ENCODE measurements around the gene MOCS1. TPM values are rescaled to one million over a fixed set of nuclear protein-coding genes. Genes with fewer than 3 reads are reported as not detected.

Gene MOCS1
- total and polyA plus RNA-seq, 9 of the 15 experiments (the other 6 are each of a cell fraction or from before 2014, with no cell fraction given) = 0.69 to 12.7 (median 8.7) TPM

DNA sequence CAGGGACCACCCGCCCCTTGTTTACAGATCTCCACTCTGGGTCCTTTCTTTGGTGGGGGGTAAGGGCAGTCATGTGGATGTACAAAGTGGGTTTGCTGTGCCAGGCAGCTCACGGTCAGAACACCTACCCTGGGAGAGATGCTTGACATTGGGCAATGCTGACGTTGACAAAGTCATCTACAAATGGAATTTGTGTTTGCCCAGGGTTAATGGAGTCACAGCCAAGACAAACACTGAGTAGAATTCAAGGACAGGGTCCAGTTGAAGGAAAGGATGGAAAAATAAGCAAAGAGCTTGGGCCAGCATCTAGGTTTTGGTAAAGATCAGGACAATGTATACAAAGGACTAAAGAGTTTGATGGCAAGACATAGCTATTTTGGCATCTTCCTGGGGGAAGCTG, 54.7 kb downstream of the MOCS1 start:
- peaks cover 2 to 11% of the 10 kb centered on the region in 2 experiments; a peak in 3 of 5 replicates for H3K27me3 ChIP-seq (ENCODE audit: control insufficient read depth in 2 of 2, insufficient read depth in 2 of 2, low read length in 2 of 2)
- WGBS (ENCODE audit: insufficient coverage, low coverage, missing lambda C conversion rate) = 3% methylated on average over 3 of the region's 3 CpGs
- in situ Hi-C loops (cut with MboI) = loop anchor here (10.0 kb wide), 1 partner anchor 515 kb away; no protein-coding TSS in a partner anchor
- ChIA-PET CTCF (ENCODE audit: low intra/inter-chr PET ratio) (no interaction called here), POLR2A (interaction anchor here (0.5 to 1.2 kb wide), 2 partner anchors 23 to 601 kb away, joined by 3 read pairs; no protein-coding TSS in a partner anchor)
- intact Hi-C loops (cut with micrococcal nuclease) = no loop called here
- H3K36me3 ChIP-seq (ENCODE audit: control insufficient read depth, insufficient read depth, low read length) = no peaks in the 10 kb centered on the region
- H3K27ac ChIP-seq (ENCODE audit: extremely low read depth, low read depth, low read length) = no peak overlapping the region
- H3K4me2 ChIP-seq (ENCODE audit: insufficient read depth, low read length) = no peak overlapping the region
- FAIRE-seq (no peak), ATAC-seq (no peak), DNase-seq (ENCODE audit: extremely low read depth in 1 of 4, low spot score in 3 of 4) (no peak)
- no peak overlapping the region for H3K9ac ChIP-seq (ENCODE audit: insufficient read depth in 1 of 2, low read depth in 2 of 2, low read length in 2 of 2)
- no peak overlapping the region for H2AFZ ChIP-seq (ENCODE audit: low read depth, low read length)
- no TSS peak for BruUV-seq (replicated peaks)
- H3K9me1 ChIP-seq (ENCODE audit: control insufficient read depth, insufficient read depth, low read length) = no peaks in the 10 kb centered on the region
- TF ChIP-seq SOX6 (IDR thresholded peaks at IDR 0.05) = no peak
- no peak for TF ChIP-seq RBM15 (IDR thresholded peaks at IDR 0.05; ENCODE audit: insufficient read depth, low read length)
- TF ChIP-seq, protein P1, sequence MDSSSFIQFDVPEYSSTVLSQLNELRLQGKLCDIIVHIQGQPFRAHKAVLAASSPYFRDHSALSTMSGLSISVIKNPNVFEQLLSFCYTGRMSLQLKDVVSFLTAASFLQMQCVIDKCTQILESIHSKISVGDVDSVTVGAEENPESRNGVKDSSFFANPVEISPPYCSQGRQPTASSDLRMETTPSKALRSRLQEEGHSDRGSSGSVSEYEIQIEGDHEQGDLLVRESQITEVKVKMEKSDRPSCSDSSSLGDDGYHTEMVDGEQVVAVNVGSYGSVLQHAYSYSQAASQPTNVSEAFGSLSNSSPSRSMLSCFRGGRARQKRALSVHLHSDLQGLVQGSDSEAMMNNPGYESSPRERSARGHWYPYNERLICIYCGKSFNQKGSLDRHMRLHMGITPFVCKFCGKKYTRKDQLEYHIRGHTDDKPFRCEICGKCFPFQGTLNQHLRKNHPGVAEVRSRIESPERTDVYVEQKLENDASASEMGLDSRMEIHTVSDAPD (CRISPR knock-in tag; IDR thresholded peaks at IDR 0.05) = no peak
- no peak for TF ChIP-seq CTBP1 (IDR thresholded peaks at IDR 0.05; ENCODE audit: borderline replicate concordance)
- TF ChIP-seq FOXJ3 (CRISPR knock-in tag; IDR thresholded peaks at IDR 0.05) = no peak
- TF ChIP-seq, protein P2, sequence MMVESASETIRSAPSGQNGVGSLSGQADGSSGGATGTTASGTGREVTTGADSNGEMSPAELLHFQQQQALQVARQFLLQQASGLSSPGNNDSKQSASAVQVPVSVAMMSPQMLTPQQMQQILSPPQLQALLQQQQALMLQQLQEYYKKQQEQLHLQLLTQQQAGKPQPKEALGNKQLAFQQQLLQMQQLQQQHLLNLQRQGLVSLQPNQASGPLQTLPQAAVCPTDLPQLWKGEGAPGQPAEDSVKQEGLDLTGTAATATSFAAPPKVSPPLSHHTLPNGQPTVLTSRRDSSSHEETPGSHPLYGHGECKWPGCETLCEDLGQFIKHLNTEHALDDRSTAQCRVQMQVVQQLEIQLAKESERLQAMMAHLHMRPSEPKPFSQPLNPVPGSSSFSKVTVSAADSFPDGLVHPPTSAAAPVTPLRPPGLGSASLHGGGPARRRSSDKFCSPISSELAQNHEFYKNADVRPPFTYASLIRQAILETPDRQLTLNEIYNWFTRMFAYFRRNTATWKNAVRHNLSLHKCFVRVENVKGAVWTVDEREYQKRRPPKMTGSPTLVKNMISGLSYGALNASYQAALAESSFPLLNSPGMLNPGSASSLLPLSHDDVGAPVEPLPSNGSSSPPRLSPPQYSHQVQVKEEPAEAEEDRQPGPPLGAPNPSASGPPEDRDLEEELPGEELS (CRISPR knock-in tag; IDR thresholded peaks at IDR 0.05; ENCODE audit: borderline replicate concordance) = no peak
- TF ChIP-seq ZNF224 (CRISPR knock-in tag; IDR thresholded peaks at IDR 0.05) = no peak
- TF ChIP-seq, protein P3, sequence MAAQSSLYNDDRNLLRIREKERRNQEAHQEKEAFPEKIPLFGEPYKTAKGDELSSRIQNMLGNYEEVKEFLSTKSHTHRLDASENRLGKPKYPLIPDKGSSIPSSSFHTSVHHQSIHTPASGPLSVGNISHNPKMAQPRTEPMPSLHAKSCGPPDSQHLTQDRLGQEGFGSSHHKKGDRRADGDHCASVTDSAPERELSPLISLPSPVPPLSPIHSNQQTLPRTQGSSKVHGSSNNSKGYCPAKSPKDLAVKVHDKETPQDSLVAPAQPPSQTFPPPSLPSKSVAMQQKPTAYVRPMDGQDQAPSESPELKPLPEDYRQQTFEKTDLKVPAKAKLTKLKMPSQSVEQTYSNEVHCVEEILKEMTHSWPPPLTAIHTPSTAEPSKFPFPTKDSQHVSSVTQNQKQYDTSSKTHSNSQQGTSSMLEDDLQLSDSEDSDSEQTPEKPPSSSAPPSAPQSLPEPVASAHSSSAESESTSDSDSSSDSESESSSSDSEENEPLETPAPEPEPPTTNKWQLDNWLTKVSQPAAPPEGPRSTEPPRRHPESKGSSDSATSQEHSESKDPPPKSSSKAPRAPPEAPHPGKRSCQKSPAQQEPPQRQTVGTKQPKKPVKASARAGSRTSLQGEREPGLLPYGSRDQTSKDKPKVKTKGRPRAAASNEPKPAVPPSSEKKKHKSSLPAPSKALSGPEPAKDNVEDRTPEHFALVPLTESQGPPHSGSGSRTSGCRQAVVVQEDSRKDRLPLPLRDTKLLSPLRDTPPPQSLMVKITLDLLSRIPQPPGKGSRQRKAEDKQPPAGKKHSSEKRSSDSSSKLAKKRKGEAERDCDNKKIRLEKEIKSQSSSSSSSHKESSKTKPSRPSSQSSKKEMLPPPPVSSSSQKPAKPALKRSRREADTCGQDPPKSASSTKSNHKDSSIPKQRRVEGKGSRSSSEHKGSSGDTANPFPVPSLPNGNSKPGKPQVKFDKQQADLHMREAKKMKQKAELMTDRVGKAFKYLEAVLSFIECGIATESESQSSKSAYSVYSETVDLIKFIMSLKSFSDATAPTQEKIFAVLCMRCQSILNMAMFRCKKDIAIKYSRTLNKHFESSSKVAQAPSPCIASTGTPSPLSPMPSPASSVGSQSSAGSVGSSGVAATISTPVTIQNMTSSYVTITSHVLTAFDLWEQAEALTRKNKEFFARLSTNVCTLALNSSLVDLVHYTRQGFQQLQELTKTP (IDR thresholded peaks at IDR 0.05; ENCODE audit: low read depth in 1 of 2, partially characterized antibody in 2 of 2) = no peak
- no peaks in the 10 kb centered on the region for H3K9me3 ChIP-seq (replicated peaks; ENCODE audit: control insufficient read depth, insufficient read depth, low read depth, low read length)
- H4K20me1 ChIP-seq (replicated peaks; ENCODE audit: control insufficient read depth, insufficient read depth, low read length) = peaks cover 5% of the 10 kb centered on the region; the same call in 1 of the 2 replicates
- H3K4me3 ChIP-seq = no peak overlapping the region
- H3K79me2 ChIP-seq (ENCODE audit: control insufficient read depth, insufficient read depth, low read length) = no peaks in the 10 kb centered on the region
- H3K4me1 ChIP-seq (replicated peaks in 1 of 2; ENCODE audit: control insufficient read depth in 2 of 2, insufficient read depth in 2 of 2, low read length in 2 of 2) = no peaks in the 10 kb centered on the region
